Keratinocyte (primary cell): ENCODE measurements around the gene MCTP2. TPM values are rescaled to one million over a fixed set of nuclear protein-coding genes. Genes with fewer than 3 reads are reported as not detected.

Source experiments
- DNase-seq: peaks from one replicate; pipeline ENCODE4 v3.0.0-alpha.2; 2011; ENCODE audit warnings: low read depth, missing footprints, low spot score
- FAIRE-seq: peaks from 2 replicates; lab custom pipeline; 2011; peaks lifted over from hg19 to GRCh38; lab: Jason Lieb, UNC
- H2AFZ ChIP-seq: 2 replicates; pipeline ENCODE4 v1.6.0; 2012; ENCODE audit warnings: low read length, control low read depth, inconsistent platforms; ENCODE audit not compliant: control insufficient read depth
- H3K27ac ChIP-seq: 2 replicates; pipeline ENCODE4 v1.5.1; 2011; ENCODE audit warnings: low read length; ENCODE audit not compliant: control insufficient read depth, insufficient read depth
- H3K27me3 ChIP-seq: 3 replicates; pipeline ENCODE4 v1.6.0; 2011; ENCODE audit warnings: low read length; ENCODE audit not compliant: control insufficient read depth, insufficient read depth; ENCODE audit errors: extremely low read depth
- H3K36me3 ChIP-seq, 2 experiments: 2 replicates in 1 of 2; 3 replicates in 1 of 2; pipeline ENCODE4 v1.5.1; 2011; ENCODE audit warnings: low read length in 2 of 2, mild to moderate bottlenecking in 1 of 2; ENCODE audit not compliant: control insufficient read depth in 2 of 2, insufficient read depth in 2 of 2; ENCODE audit errors: extremely low read depth in 1 of 2
- H3K4me1 ChIP-seq: 3 replicates; pipeline ENCODE4 v1.5.1; 2011; ENCODE audit warnings: low read length; ENCODE audit not compliant: control insufficient read depth, insufficient read depth; ENCODE audit errors: extremely low read depth
- H3K4me2 ChIP-seq: 3 replicates; pipeline ENCODE4 v1.6.0; 2011; ENCODE audit warnings: low read depth, low read length; ENCODE audit not compliant: control insufficient read depth, insufficient read depth; ENCODE audit errors: extremely low read depth
- H3K4me3 ChIP-seq, 3 experiments: fragments of 200-600 bp in 1 of 3; sonication (generic) in 1 of 3; 2 replicates in 2 of 3; 3 replicates in 1 of 3; pipeline ENCODE4 v1.5.1; 2011 to 2016; ENCODE audit warnings: low read length in 3 of 3, mild to moderate bottlenecking in 3 of 3, control low read depth in 2 of 3, inconsistent platforms in 1 of 3, low read depth in 1 of 3, mixed read lengths in 1 of 3, mixed run types in 1 of 3, moderate library complexity in 1 of 3; ENCODE audit not compliant: control insufficient read depth in 2 of 3, insufficient read depth in 2 of 3; ENCODE audit errors: extremely low read depth in 1 of 3
- H3K79me2 ChIP-seq: 2 replicates; pipeline ENCODE4 v1.6.0; 2012; ENCODE audit warnings: low read length; ENCODE audit not compliant: control insufficient read depth, insufficient read depth
- H3K9ac ChIP-seq: 3 replicates; pipeline ENCODE4 v1.6.0; 2011; ENCODE audit warnings: low read length; ENCODE audit not compliant: control insufficient read depth, insufficient read depth; ENCODE audit errors: extremely low read depth
- H3K9me1 ChIP-seq: 3 replicates; pipeline ENCODE4 v1.6.0; 2011; ENCODE audit warnings: low read length; ENCODE audit not compliant: control insufficient read depth, insufficient read depth; ENCODE audit errors: extremely low read depth
- H3K9me3 ChIP-seq: 2 replicates; pipeline ENCODE4 v1.5.1; 2012; ENCODE audit warnings: low read depth, low read length; ENCODE audit not compliant: control insufficient read depth
- H4K20me1 ChIP-seq: 3 replicates; pipeline ENCODE4 v1.6.0; 2011; ENCODE audit warnings: low read length; ENCODE audit not compliant: control insufficient read depth, insufficient read depth; ENCODE audit errors: extremely low read depth
- EZH2 ChIP-seq: IDR thresholded peaks from one replicate; pipeline ENCODE4 v1.6.1; 2012; ENCODE audit warnings: inconsistent platforms, mild to moderate bottlenecking, low read length, moderate library complexity
- dilution Hi-C: fragments of 300-500 bp; cut with MboI; formaldehyde crosslinking; loops from one replicate; pipeline ENCODE4 v1.7.0; 2020; ENCODE audit warnings: low sequenced_read_pairs; ENCODE audit not compliant: extremely low pct_ligation_motif_present
- polyA plus RNA-seq, 5 experiments: library from polyadenylated mRNA; depleted of rRNA in 3 of 5; stranded (reverse) in 3 of 5; stranded (forward) in 1 of 5; unstranded in 1 of 5; fragments of >200 nt; gene quantifications; 1 replicate in 1 of 5; 2 replicates in 3 of 5; 3 replicates in 1 of 5; pipeline versions ENCODE4 v1.2.1 to v1.2.3, GENCODE V29; 2011 to 2012; ENCODE audit warnings: missing spikeins in 2 of 5, low read depth in 1 of 5, low replicate concordance in 1 of 5
- TF ChIP-seq, protein P1 (sequence below), 3 experiments: IDR thresholded peaks in 1 of 3; conservative IDR thresholded peaks in 1 of 3; optimal IDR thresholded peaks in 1 of 3; 2 replicates in 2 of 3; 3 replicates in 1 of 3; pipeline versions ENCODE3 to v1.5.1; 2011; ENCODE audit warnings: low read length in 3 of 3, mild to moderate bottlenecking in 3 of 3, moderate library complexity in 2 of 3, control low read depth in 1 of 3, inconsistent platforms in 1 of 3; ENCODE audit not compliant: insufficient read depth in 2 of 3; ENCODE audit errors: extremely low read depth in 1 of 3

Gene MCTP2
- polyA plus RNA-seq, 1 donor (not counting 4 experiments of a cell fraction or from before 2014, with no cell fraction given): 22.0 TPM

GRCh38 chr15:94269954-94270353 is 38.6 kb downstream of the MCTP2 start:
- Histone ChIP-seq H3K27me3 (no peaks in the 10 kb centered on the region), H3K9me3 (no peaks in the 10 kb centered on the region), H3K4me2 (no peak overlapping the region), H3K27ac (no peak overlapping the region), H3K9ac (no peak overlapping the region), H3K36me3 (no peaks in the 10 kb centered on the region), H3K9me1 (no peaks in the 10 kb centered on the region), H3K4me3 (no peak overlapping the region), H2AFZ (no peak overlapping the region), H3K79me2 (peaks cover 17% of the 10 kb centered on the region), H3K4me1 (peaks cover 4% of the 10 kb centered on the region), H4K20me1 (no peaks in the 10 kb centered on the region)
- DNase-seq: no peak
- FAIRE-seq: no peak
- TF ChIP-seq, protein P1, sequence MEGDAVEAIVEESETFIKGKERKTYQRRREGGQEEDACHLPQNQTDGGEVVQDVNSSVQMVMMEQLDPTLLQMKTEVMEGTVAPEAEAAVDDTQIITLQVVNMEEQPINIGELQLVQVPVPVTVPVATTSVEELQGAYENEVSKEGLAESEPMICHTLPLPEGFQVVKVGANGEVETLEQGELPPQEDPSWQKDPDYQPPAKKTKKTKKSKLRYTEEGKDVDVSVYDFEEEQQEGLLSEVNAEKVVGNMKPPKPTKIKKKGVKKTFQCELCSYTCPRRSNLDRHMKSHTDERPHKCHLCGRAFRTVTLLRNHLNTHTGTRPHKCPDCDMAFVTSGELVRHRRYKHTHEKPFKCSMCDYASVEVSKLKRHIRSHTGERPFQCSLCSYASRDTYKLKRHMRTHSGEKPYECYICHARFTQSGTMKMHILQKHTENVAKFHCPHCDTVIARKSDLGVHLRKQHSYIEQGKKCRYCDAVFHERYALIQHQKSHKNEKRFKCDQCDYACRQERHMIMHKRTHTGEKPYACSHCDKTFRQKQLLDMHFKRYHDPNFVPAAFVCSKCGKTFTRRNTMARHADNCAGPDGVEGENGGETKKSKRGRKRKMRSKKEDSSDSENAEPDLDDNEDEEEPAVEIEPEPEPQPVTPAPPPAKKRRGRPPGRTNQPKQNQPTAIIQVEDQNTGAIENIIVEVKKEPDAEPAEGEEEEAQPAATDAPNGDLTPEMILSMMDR (optimal IDR thresholded peaks at IDR 0.05 in 1 of 3, IDR thresholded peaks at IDR 0.05 in 1 of 3, conservative IDR thresholded peaks at IDR 0.05 in 1 of 3; ENCODE audit: extremely low read depth in 1 of 3, insufficient read depth in 2 of 3, low read length in 3 of 3): no peak
- TF ChIP-seq EZH2: no peak
- dilution Hi-C loops: no loop called here

GRCh38 chr15:94270570-94270969 is 39.2 kb downstream of the MCTP2 start:
- H3K27ac ChIP-seq: no peak overlapping the region
- no peaks in the 10 kb centered on the region for H3K36me3 ChIP-seq
- TF ChIP-seq, protein P1 (optimal IDR thresholded peaks at IDR 0.05 in 1 of 3, IDR thresholded peaks at IDR 0.05 in 1 of 3, conservative IDR thresholded peaks at IDR 0.05 in 1 of 3; ENCODE audit: extremely low read depth in 1 of 3, insufficient read depth in 2 of 3, low read length in 3 of 3): no peak
- no peak for TF ChIP-seq EZH2
- dilution Hi-C loops: no loop called here
- H3K9me1 ChIP-seq: no peaks in the 10 kb centered on the region
- no peaks in the 10 kb centered on the region for H4K20me1 ChIP-seq
- no peak overlapping the region for H3K9ac ChIP-seq
- no peak overlapping the region for H2AFZ ChIP-seq
- no peaks in the 10 kb centered on the region for H3K27me3 ChIP-seq
- peaks cover 15% of the 10 kb centered on the region for H3K79me2 ChIP-seq
- no peak overlapping the region for H3K4me3 ChIP-seq
- FAIRE-seq (no peak), DNase-seq (no peak)
- H3K9me3 ChIP-seq: no peaks in the 10 kb centered on the region
- no peak overlapping the region for H3K4me2 ChIP-seq
- H3K4me1 ChIP-seq: no peaks in the 10 kb centered on the region
